Activated naive CD4-positive, alpha-beta T cell treated with Interleukin-2 at 50 U/mL for 16 hours (primary cell): ENCODE data around the gene PTH.

Experiments used
- DNase-seq: peaks from one replicate; pipeline ENCODE4 v3.0.0-alpha.2; 2020

The PTH gene

GRCh38 chr11:13448876-13449275 lies 46.9 kb downstream of the PTH start:
- DNase-seq: no peak

GRCh38 chr11:13446444-13446843 lies 49.4 kb downstream of the PTH start:
- no peak for DNase-seq

GRCh38 chr11:13445588-13445987 lies 50.2 kb downstream of the PTH start:
- no peak for DNase-seq
